H1 (cell line): ENCODE results near the gene TTLL1. TPM values are rescaled to one million over a fixed set of nuclear protein-coding genes. Genes with fewer than 3 reads are reported as not detected.
"Not testable (repeated sequence)": the region's sequence is repeated elsewhere in the genome, so short reads cannot be mapped to it uniquely, and the experiment has no call there.

Experiments used
- CTCF ChIA-PET: fragments of 300-600 bp; sonication (Branson Sonifier 250); formaldehyde crosslinking; loops from one replicate; lab custom pipeline; 2021; ENCODE audit not compliant: partially characterized antibody; lab: Charles Lee
- POLR2A ChIA-PET: fragments of 300-600 bp; sonication (Branson Sonifier 250); formaldehyde crosslinking; loops from one replicate; lab custom pipeline; 2021; ENCODE audit warnings: inconsistent platforms; ENCODE audit not compliant: partially characterized antibody; lab: Charles Lee
- DNase-seq, 2 experiments: peaks; one replicate each; pipeline versions ENCODE4 v3.0.0 to v3.0.0-alpha.2; 2010 to 2022; ENCODE audit warnings: low spot score in 2 of 2, low read depth in 1 of 2, mixed read lengths in 1 of 2
- FAIRE-seq: peaks from 2 replicates; lab custom pipeline; 2011; peaks lifted over from hg19 to GRCh38; lab: Jason Lieb, UNC
- H2AFZ ChIP-seq: 2 replicates; pipeline ENCODE4 v1.8.1; 2012; ENCODE audit warnings: low read length, inconsistent platforms
- H2AK5ac ChIP-seq: 2 replicates; pipeline ENCODE4 v1.6.1; 2013; ENCODE audit warnings: low read depth, low read length
- H2BK120ac ChIP-seq: replicated peaks from 2 replicates; pipeline ENCODE3; 2013; ENCODE audit warnings: low read depth, low read length, inconsistent platforms
- H2BK12ac ChIP-seq: 2 replicates; pipeline ENCODE4 v1.6.1; 2013; ENCODE audit warnings: low read depth, low read length
- H2BK15ac ChIP-seq: 2 replicates; pipeline ENCODE4 v1.6.1; 2013; ENCODE audit warnings: low read length
- H2BK20ac ChIP-seq: 2 replicates; pipeline ENCODE4 v1.6.1; 2013; ENCODE audit warnings: low read length
- H2BK5ac ChIP-seq: 2 replicates; pipeline ENCODE4 v1.6.1; 2013; ENCODE audit warnings: low read depth, low read length
- H3K14ac ChIP-seq: 2 replicates; pipeline ENCODE4 v1.6.1; 2013; ENCODE audit warnings: inconsistent platforms; ENCODE audit not compliant: insufficient read length
- H3K18ac ChIP-seq: 2 replicates; pipeline ENCODE4 v1.6.1; 2013; ENCODE audit warnings: low read length; ENCODE audit errors: extremely low read depth
- H3K23ac ChIP-seq: 2 replicates; pipeline ENCODE4 v1.6.1; 2013; ENCODE audit warnings: inconsistent platforms; ENCODE audit not compliant: insufficient read length
- H3K23me2 ChIP-seq: 2 replicates; pipeline ENCODE4 v1.6.1; 2013; ENCODE audit warnings: low read depth, low read length
- H3K27ac ChIP-seq: 2 replicates; pipeline ENCODE4 v1.6.1; 2011; ENCODE audit warnings: low read depth, low read length, inconsistent platforms
- H3K27me3 ChIP-seq, 4 experiments: replicated peaks in 1 of 4; 1 replicate in 1 of 4; 2 replicates in 3 of 4; pipeline versions ENCODE4 v1.6.1 to v1.8.1; 2011 to 2013; ENCODE audit warnings: low read length in 3 of 4, mild to moderate bottlenecking in 3 of 4, inconsistent platforms in 2 of 4, mixed read lengths in 2 of 4, moderate library complexity in 1 of 4; ENCODE audit not compliant: control insufficient read depth in 3 of 4, insufficient read depth in 3 of 4; ENCODE audit errors: extremely low read depth in 1 of 4
- H3K36me3 ChIP-seq, 4 experiments: 2 replicates each; pipeline versions ENCODE4 v1.6.1 to v1.8.1; 2011 to 2013; ENCODE audit warnings: mild to moderate bottlenecking in 4 of 4, low read length in 3 of 4, moderate library complexity in 2 of 4, control low read depth in 1 of 4, inconsistent platforms in 1 of 4; ENCODE audit not compliant: insufficient read depth in 4 of 4, control insufficient read depth in 2 of 4
- H3K4ac ChIP-seq: replicated peaks from 2 replicates; pipeline ENCODE3; 2013; ENCODE audit warnings: low read length, low read depth, mixed read lengths, inconsistent platforms; ENCODE audit not compliant: insufficient read length
- H3K4me1 ChIP-seq, 4 experiments: replicated peaks in 1 of 4; 1 replicate in 1 of 4; 2 replicates in 3 of 4; pipeline versions ENCODE4 v1.6.1 to v1.8.1; 2011 to 2013; ENCODE audit warnings: low read length in 3 of 4, inconsistent platforms in 2 of 4, mixed read lengths in 1 of 4; ENCODE audit not compliant: insufficient read depth in 4 of 4, control insufficient read depth in 3 of 4
- H3K4me2 ChIP-seq, 2 experiments: 2 replicates each; pipeline versions ENCODE4 v1.6.1 to v1.8.1; 2011 to 2013; ENCODE audit warnings: low read depth in 2 of 2, low read length in 2 of 2, control low read depth in 1 of 2, inconsistent platforms in 1 of 2, mild to moderate bottlenecking in 1 of 2; ENCODE audit not compliant: insufficient read depth in 1 of 2
- H3K4me3 ChIP-seq, 4 experiments: fragments of 200-600, 300-600 bp in 1 of 4; sonication (generic), shearing (Covaris generic), sonication (Bioruptor Twin) in 1 of 4; 2 replicates each; pipeline versions ENCODE4 v1.5.1 to v1.8.1; 2011 to 2016; ENCODE audit warnings: low read length in 4 of 4, low read depth in 3 of 4, control low read depth in 2 of 4, inconsistent platforms in 2 of 4, mild to moderate bottlenecking in 2 of 4, mixed read lengths in 1 of 4, moderate library complexity in 1 of 4; ENCODE audit not compliant: insufficient read depth in 2 of 4; ENCODE audit errors: extremely low read depth in 1 of 4
- H3K56ac ChIP-seq: replicated peaks from 2 replicates; pipeline ENCODE3; 2013; ENCODE audit warnings: low read depth, mild to moderate bottlenecking, mixed read lengths, low read length, inconsistent platforms; ENCODE audit not compliant: insufficient read length
- H3K79me1 ChIP-seq: 2 replicates; pipeline ENCODE4 v1.6.1; 2013; ENCODE audit warnings: low read depth, low read length, control low read depth
- H3K79me2 ChIP-seq, 2 experiments: 2 replicates each; pipeline versions ENCODE4 v1.6.1 to v1.8.1; 2012 to 2013; ENCODE audit warnings: low read length in 2 of 2, mild to moderate bottlenecking in 2 of 2, inconsistent platforms in 1 of 2; ENCODE audit not compliant: insufficient read depth in 2 of 2, control insufficient read depth in 1 of 2
- H3K9ac ChIP-seq, 4 experiments: replicated peaks in 1 of 4; 1 replicate in 1 of 4; 2 replicates in 3 of 4; pipeline versions ENCODE4 v1.6.1 to v1.8.1; 2011 to 2013; ENCODE audit warnings: low read depth in 3 of 4, low read length in 3 of 4, control low read depth in 2 of 4, mild to moderate bottlenecking in 2 of 4, moderate library complexity in 2 of 4, inconsistent platforms in 1 of 4; ENCODE audit errors: extremely low read depth in 1 of 4
- H3K9me3 ChIP-seq, 2 experiments: 2 replicates each; pipeline versions ENCODE4 v1.6.1 to v1.8.1; 2012 to 2013; ENCODE audit warnings: mild to moderate bottlenecking in 2 of 2, moderate library complexity in 2 of 2, control low read depth in 1 of 2, inconsistent platforms in 1 of 2, low read depth in 1 of 2, low read length in 1 of 2, mixed read lengths in 1 of 2; ENCODE audit not compliant: insufficient read depth in 2 of 2
- H4K20me1 ChIP-seq, 2 experiments: replicated peaks in 1 of 2; 2 replicates each; pipeline versions ENCODE3 to v1.8.1; 2011 to 2013; ENCODE audit warnings: inconsistent platforms in 2 of 2, low read length in 2 of 2, mild to moderate bottlenecking in 1 of 2; ENCODE audit not compliant: insufficient read depth in 2 of 2, control insufficient read depth in 1 of 2
- H4K5ac ChIP-seq: 2 replicates; pipeline ENCODE4 v1.6.1; 2013; ENCODE audit warnings: low read length, low read depth, mixed read lengths, inconsistent platforms; ENCODE audit not compliant: insufficient read length
- H4K8ac ChIP-seq: 2 replicates; pipeline ENCODE4 v1.8.0; 2013; ENCODE audit warnings: mild to moderate bottlenecking, moderate library complexity, low read length, inconsistent platforms; ENCODE audit not compliant: insufficient read depth; ENCODE audit errors: extremely low read depth
- H4K91ac ChIP-seq: replicated peaks from 2 replicates; pipeline ENCODE3; 2013; ENCODE audit warnings: low read length, mixed read lengths, inconsistent platforms; ENCODE audit not compliant: insufficient read length
- EP300 ChIP-seq, 2 experiments: IDR thresholded peaks; 1 replicate in 1 of 2; 2 replicates in 1 of 2; pipeline ENCODE4 v1.6.1; 2011 to 2012; ENCODE audit warnings: low read depth in 2 of 2, low read length in 2 of 2, mild to moderate bottlenecking in 2 of 2, borderline replicate concordance in 1 of 2, inconsistent platforms in 1 of 2, moderate library complexity in 1 of 2
- SP4 ChIP-seq: IDR thresholded peaks from 2 replicates; pipeline ENCODE4 v1.6.1; 2012; ENCODE audit warnings: low read length, inconsistent platforms
- WGBS, 2 experiments: shearing (Covaris generic) in 1 of 2; methylation state at CpG; one replicate each; pipeline versions ENCODE4 v1.1.6 to v1.1.7; 2013 to 2015; ENCODE audit warnings: low lambda C conversion rate in 2 of 2, mixed read lengths in 2 of 2, inconsistent platforms in 1 of 2, low coverage in 1 of 2, missing lambda C conversion rate in 1 of 2; ENCODE audit not compliant: insufficient replicate concordance in 2 of 2, insufficient coverage in 1 of 2, insufficient read length in 1 of 2; ENCODE audit errors: extremely low coverage in 1 of 2, missing lambda C conversion rate in 1 of 2; 5-methylcytosine and 5-hydroxymethylcytosine counted together
- polyA plus RNA-seq, 7 experiments: library from polyadenylated mRNA; depleted of rRNA in 3 of 7; stranded (reverse) in 5 of 7; unstranded in 2 of 7; fragments of >200 nt in 5 of 7; fragments of 200-250 nt in 2 of 7; gene quantifications; 1 replicate in 5 of 7; 2 replicates in 1 of 7; 4 replicates in 1 of 7; pipeline versions ENCODE4 v1.2.1 to v1.2.3, GENCODE V29; 2011 to 2013; ENCODE audit warnings: missing spikeins in 2 of 7, mixed read lengths in 2 of 7
- total RNA-seq: library from RNA; stranded (reverse); fragmentation: NEBNext Ultra II Directional; extraction: Animal tissue kit (Norgen Biotek cat#: 25700); gene quantifications from 2 replicates; pipeline ENCODE4 v1.2.1, GENCODE V29; 2021

TTLL1 gene
- total and polyA plus RNA-seq, 2 of the 8 experiments (the other 6 are each of a cell fraction or from before 2014, with no cell fraction given), result 5.0 to 13.8 TPM

GRCh38 chr22:43106302-43106701 is 17.1 kb upstream of the TTLL1 start (continued):
- TF ChIP-seq EP300 (IDR thresholded peaks at IDR 0.05; ENCODE audit: borderline replicate concordance in 1 of 2, low read depth in 2 of 2, low read length in 2 of 2) (no peak), SP4 (no peak)
- TF ChIP-seq, all 59 proteins: peak for 0

GRCh38 chr22:43104950-43105349 is 15.8 kb upstream of the TTLL1 start:
- H4K20me1 ChIP-seq, H3K18ac ChIP-seq, H4K5ac ChIP-seq, H2BK5ac ChIP-seq, H4K8ac ChIP-seq, H2BK120ac ChIP-seq, H3K27ac ChIP-seq, H3K9me3 ChIP-seq, H3K56ac ChIP-seq, H3K4me1 ChIP-seq, H3K36me3 ChIP-seq, H3K4ac ChIP-seq, H3K79me2 ChIP-seq, H4K91ac ChIP-seq, H2BK20ac ChIP-seq, H3K23me2 ChIP-seq, FAIRE-seq, H3K23ac ChIP-seq, H3K4me2 ChIP-seq, H3K9ac ChIP-seq, H2AK5ac ChIP-seq, H2BK15ac ChIP-seq, H3K14ac ChIP-seq, POLR2A ChIA-PET, DNase-seq, H3K4me3 ChIP-seq, H2BK12ac ChIP-seq, H2AFZ ChIP-seq, H3K79me1 ChIP-seq: not testable (repeated sequence)
- 91% methylated on average over 3 of the region's 3 CpGs; no CpG with 5 or more reads in 1 of the 2 experiments for WGBS, 2 experiments
- CTCF ChIA-PET, result interaction anchor here (0.6 to 2.4 kb wide), 4 partner anchors 10 to 1544 kb away, joined by 3 to 6 read pairs (median 3); partner anchors contain the start of gene CSDC2
- H3K27me3 ChIP-seq, result peaks cover 0 to 14% (median 12%) of the 10 kb centered on the region in 4 experiments; a peak in 5 of 7 replicates
